ENCODE measurements around the gene RABAC1.

The RABAC1 gene

DNA sequence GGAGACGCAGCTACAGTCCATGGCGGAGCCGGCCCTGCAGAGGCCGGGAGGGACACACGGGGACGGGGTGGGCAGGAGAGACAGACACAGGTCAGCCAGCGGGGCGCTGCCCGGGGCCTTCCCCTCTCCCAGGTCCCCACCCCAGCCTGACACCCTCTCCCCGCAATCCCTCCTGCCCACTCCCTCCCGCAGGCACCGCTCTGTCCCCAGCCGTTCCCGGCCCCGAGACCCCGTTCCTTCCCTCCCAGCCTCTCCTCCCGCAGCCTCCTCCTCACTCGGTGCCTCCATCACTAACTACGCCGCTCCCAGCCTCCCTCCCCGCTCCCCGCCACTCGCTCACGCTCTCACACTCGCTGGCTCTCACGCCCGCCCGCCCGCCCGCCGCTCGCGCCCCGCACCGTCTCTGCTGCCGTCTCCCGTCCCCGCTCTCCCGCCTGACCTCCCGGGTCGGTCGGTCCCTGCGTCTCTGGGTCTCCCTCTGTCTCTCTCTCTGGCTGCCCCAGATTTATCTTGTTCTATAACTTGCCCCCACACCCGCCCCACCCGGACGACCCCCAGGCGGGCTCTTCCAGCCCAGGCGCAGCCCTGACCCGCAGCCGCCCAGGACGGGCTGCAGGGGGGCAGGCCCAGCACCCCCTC, 46.1 kb downstream of the RABAC1 start:
- no peak for DNase-seq

- no peak for DNase-seq
Observed at GRCh38 chr19:41911889-41912731, 47.0 kb downstream of the RABAC1 start.

- no peak for DNase-seq
Observed at GRCh38 chr19:41910992-41911888, 47.9 kb downstream of the RABAC1 start.

GRCh38 chr19:41910240-41910991, 48.7 kb downstream of the RABAC1 start:
- DNase-seq: no peak

DNA sequence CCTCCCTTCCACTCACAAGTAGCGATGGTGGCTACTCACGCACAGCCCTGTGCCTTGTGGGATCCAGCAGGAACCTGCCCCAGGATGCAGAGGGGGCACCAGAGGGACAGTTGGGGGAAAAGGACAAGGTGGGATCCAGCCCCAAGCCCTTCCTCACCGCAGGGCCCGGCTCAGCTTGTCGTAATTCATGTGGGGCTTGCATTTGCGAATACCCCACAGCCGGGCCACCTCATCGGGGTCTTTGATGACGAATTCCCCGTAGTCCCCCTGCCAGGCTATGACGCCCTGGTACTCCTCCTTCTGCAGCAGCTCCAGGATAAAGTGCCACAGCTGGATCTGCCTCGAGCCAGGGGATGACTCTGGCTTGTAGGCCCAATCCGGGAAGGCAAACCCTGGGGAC, 49.4 kb downstream of the RABAC1 start:
- no peak for DNase-seq

GRCh38 chr19:41908724-41909464, 50.2 kb downstream of the RABAC1 start:
- no peak for DNase-seq

- DNase-seq: no peak
Observed at GRCh38 chr19:41907994-41908615, 51.0 kb downstream of the RABAC1 start.

GRCh38 chr19:41906916-41907680, 52.0 kb downstream of the RABAC1 start:
- no peak for DNase-seq
